GM19463 (cell line): ENCODE results near the gene TAPT1.
"Not testable (repeated sequence)": the region's sequence is repeated elsewhere in the genome, so short reads cannot be mapped to it uniquely, and the experiment has no call there.

ENCODE experiments used
- ATAC-seq: cut with Tn5 transposase; IDR thresholded peaks from one replicate; pipeline ENCODE4 v1.9.1; 2021; ENCODE audit warnings: mild to moderate bottlenecking, moderate library complexity; ENCODE audit not compliant: unreplicated experiment

TAPT1 gene

GRCh38 chr4:16186986-16187385 is 39.3 kb downstream of the TAPT1 start:
- ATAC-seq = no peak

GRCh38 chr4:16183604-16184003 is 42.7 kb downstream of the TAPT1 start:
- ATAC-seq = no peak

- ATAC-seq = no peak
Measured at GRCh38 chr4:16176621-16177020, 49.6 kb downstream of the TAPT1 start.

- ATAC-seq = no peak
Measured at GRCh38 chr4:16171831-16172230, 54.4 kb downstream of the TAPT1 start.

GRCh38 chr4:16169490-16169889 is 56.8 kb downstream of the TAPT1 start:
- no peak for ATAC-seq

- no peak for ATAC-seq
Measured at GRCh38 chr4:16168710-16169388, 57.4 kb downstream of the TAPT1 start.

- no peak for ATAC-seq
Measured at GRCh38 chr4:16168144-16168543, 58.1 kb downstream of the TAPT1 start.

- no peak for ATAC-seq
Measured at GRCh38 chr4:16165931-16166330, 60.3 kb downstream of the TAPT1 start.

GRCh38 chr4:16162891-16163290 is 63.4 kb downstream of the TAPT1 start:
- no peak for ATAC-seq

GRCh38 chr4:16161851-16162408 is 64.3 kb downstream of the TAPT1 start:
- no peak for ATAC-seq

- ATAC-seq = no peak
Measured at GRCh38 chr4:16160457-16160856, 65.8 kb downstream of the TAPT1 start.

GRCh38 chr4:16159286-16159685 is 67.0 kb downstream of the TAPT1 start:
- ATAC-seq = no peak

GRCh38 chr4:16158504-16158852 is 67.8 kb downstream of the TAPT1 start:
- no peak for ATAC-seq

- no peak for ATAC-seq
Measured at GRCh38 chr4:16157609-16158503, 68.4 kb downstream of the TAPT1 start.

- ATAC-seq = no peak
Measured at GRCh38 chr4:16155528-16156169, 70.6 kb downstream of the TAPT1 start.

- no peak for ATAC-seq
Measured at GRCh38 chr4:16154451-16154850, 71.8 kb downstream of the TAPT1 start.

GRCh38 chr4:16150716-16151115 is 75.6 kb downstream of the TAPT1 start:
- ATAC-seq = no peak

- ATAC-seq = not testable (repeated sequence)
Measured at GRCh38 chr4:16144913-16145312, 81.4 kb downstream of the TAPT1 start.

- no peak for ATAC-seq
Measured at GRCh38 chr4:16142598-16143310, 83.5 kb downstream of the TAPT1 start.

- ATAC-seq = no peak
Measured at GRCh38 chr4:16140879-16141249, 85.4 kb downstream of the TAPT1 start.
